Loucy (cell line): ENCODE measurements around the gene RAB9B.

ENCODE experiments used
- H2AFZ ChIP-seq: fragments of 200-600 bp; sonication (generic); 2 replicates; pipeline ENCODE4 v1.6.0; 2016; ENCODE audit warnings: antibody characterized with exemption, mild to moderate bottlenecking, low read length, moderate library complexity
- H3F3A ChIP-seq: fragments of 200-600 bp; 2 replicates; pipeline ENCODE4 v1.6.0; 2016; ENCODE audit warnings: antibody characterized with exemption, low read depth, mild to moderate bottlenecking
- H3K27me3 ChIP-seq: fragments of 200-600 bp; sonication (generic); 2 replicates; pipeline ENCODE4 v1.6.1; 2014; ENCODE audit warnings: low read length, mild to moderate bottlenecking; ENCODE audit not compliant: insufficient read depth, poor library complexity, severe bottlenecking
- H3K36me3 ChIP-seq: fragments of 200-600 bp; sonication (generic); 2 replicates; pipeline ENCODE4 v1.6.1; 2016; ENCODE audit warnings: low read length; ENCODE audit not compliant: insufficient read depth
- H3K4me1 ChIP-seq: fragments of 200-600 bp; sonication (generic); 2 replicates; pipeline ENCODE4 v1.5.1; 2014; ENCODE audit warnings: low read length, mild to moderate bottlenecking; ENCODE audit not compliant: insufficient read depth, poor library complexity, severe bottlenecking
- H3K4me2 ChIP-seq: fragments of 200-600 bp; sonication (generic); 2 replicates; pipeline ENCODE4 v1.6.0; 2014; ENCODE audit warnings: antibody characterized with exemption, low read length, low read depth, mild to moderate bottlenecking; ENCODE audit not compliant: poor library complexity, severe bottlenecking
- H3K4me3 ChIP-seq: fragments of 200-600 bp; sonication (generic); 2 replicates; pipeline ENCODE4 v1.5.1; 2014; ENCODE audit warnings: low read length, mild to moderate bottlenecking, mixed read lengths; ENCODE audit not compliant: poor library complexity, severe bottlenecking
- H3K79me2 ChIP-seq: fragments of 200-600 bp; sonication (generic); 2 replicates; pipeline ENCODE4 v1.6.1; 2014; ENCODE audit warnings: low read length; ENCODE audit not compliant: insufficient read depth
- H3K9ac ChIP-seq: fragments of 200-600 bp; sonication (generic); 2 replicates; pipeline ENCODE4 v1.6.0; 2014; ENCODE audit warnings: mild to moderate bottlenecking, low read depth, low read length, moderate library complexity; ENCODE audit not compliant: poor library complexity, severe bottlenecking
- H3K9me2 ChIP-seq: fragments of 200-600 bp; sonication (generic); replicated peaks from 2 replicates; pipeline ENCODE4 v1.6.1; 2016; ENCODE audit warnings: low read depth, low read length, mixed read lengths
- H3K9me3 ChIP-seq: fragments of 200-600 bp; sonication (generic); 2 replicates; pipeline ENCODE4 v1.6.1; 2014; ENCODE audit warnings: mild to moderate bottlenecking, antibody characterized with exemption, low read length, low read depth; ENCODE audit not compliant: insufficient read depth
- H4K20me1 ChIP-seq: fragments of 200-600 bp; sonication (generic); 2 replicates; pipeline ENCODE4 v1.6.0; 2014; ENCODE audit warnings: antibody characterized with exemption, low read length, mild to moderate bottlenecking; ENCODE audit not compliant: insufficient read depth, poor library complexity, severe bottlenecking
- CTCF ChIP-seq: fragments of 200-600 bp; sonication (generic); conservative IDR thresholded peaks from 2 replicates; pipeline ENCODE4 v1.5.1; 2014; ENCODE audit warnings: mild to moderate bottlenecking, antibody characterized with exemption, low read length
- EZH2phosphoT487 ChIP-seq: fragments of 200-600 bp; IDR thresholded peaks from 2 replicates; pipeline ENCODE4 v1.6.1; 2018; ENCODE audit warnings: antibody characterized with exemption, mild to moderate bottlenecking, moderate library complexity, borderline replicate concordance

RAB9B gene

GRCh38 chrX:103792916-103793544 lies 39.0 kb downstream of the RAB9B start:
- TF ChIP-seq CTCF = no peak
- no peak for TF ChIP-seq EZH2phosphoT487
- no peak overlapping the region for H3K4me3 ChIP-seq
- H3K4me1 ChIP-seq = no peaks in the 10 kb centered on the region
- no peak overlapping the region for H3K4me2 ChIP-seq
- no peak overlapping the region for H2AFZ ChIP-seq
- no peaks in the 10 kb centered on the region for H3K9me2 ChIP-seq
- H3K9me3 ChIP-seq = no peaks in the 10 kb centered on the region
- no peaks in the 10 kb centered on the region for H3K27me3 ChIP-seq
- no peaks in the 10 kb centered on the region for H3F3A ChIP-seq
- H3K79me2 ChIP-seq = no peaks in the 10 kb centered on the region
- no peak overlapping the region for H3K9ac ChIP-seq
- H4K20me1 ChIP-seq = no peaks in the 10 kb centered on the region
- no peaks in the 10 kb centered on the region for H3K36me3 ChIP-seq

- Histone ChIP-seq H3K9me2 (no peaks in the 10 kb centered on the region), H3K4me1 (no peaks in the 10 kb centered on the region), H3K27me3 (no peaks in the 10 kb centered on the region), H3K4me2 (no peak overlapping the region), H3F3A (no peaks in the 10 kb centered on the region), H3K9ac (no peak overlapping the region), H2AFZ (no peak overlapping the region), H4K20me1 (no peaks in the 10 kb centered on the region), H3K79me2 (no peaks in the 10 kb centered on the region), H3K4me3 (no peak overlapping the region), H3K9me3 (no peaks in the 10 kb centered on the region), H3K36me3 (no peaks in the 10 kb centered on the region)
- TF ChIP-seq EZH2phosphoT487 = no peak
- no peak for TF ChIP-seq CTCF
Observed at GRCh38 chrX:103791826-103792485, 40.1 kb downstream of the RAB9B start.

GRCh38 chrX:103791228-103791627 lies 40.8 kb downstream of the RAB9B start:
- Histone ChIP-seq H3F3A (no peaks in the 10 kb centered on the region), H3K9me3 (no peaks in the 10 kb centered on the region), H4K20me1 (no peaks in the 10 kb centered on the region), H3K36me3 (no peaks in the 10 kb centered on the region), H3K4me3 (no peak overlapping the region), H3K27me3 (no peaks in the 10 kb centered on the region), H3K9me2 (no peaks in the 10 kb centered on the region), H3K9ac (no peak overlapping the region), H2AFZ (no peak overlapping the region), H3K4me2 (no peak overlapping the region), H3K4me1 (no peaks in the 10 kb centered on the region), H3K79me2 (no peaks in the 10 kb centered on the region)
- no peak for TF ChIP-seq CTCF
- TF ChIP-seq EZH2phosphoT487 = no peak
